K562 (cell line): Measurements from ENCODE around the gene WDR55. TPM values are rescaled to one million over a fixed set of nuclear protein-coding genes. Genes with fewer than 3 reads are reported as not detected.

Experiments used
- CEBPG ChIP-seq, 3 experiments: fragments of 200-800 bp in 1 of 3; sonication (Bioruptor generic) in 1 of 3; sonication (generic) in 1 of 3; formaldehyde crosslinking in 1 of 3; IDR thresholded peaks in 2 of 3; conservative IDR thresholded peaks in 1 of 3; 2 replicates each; pipeline versions ENCODE4 v1.6.1 to v1.8.0; 2016 to 2022; ENCODE audit warnings: missing compliant biosample characterization in 2 of 3, missing genetic modification characterization in 2 of 3, mild to moderate bottlenecking in 1 of 3, missing genetic modification reagents in 1 of 3
- CHD1 ChIP-seq: fragments of 200-600 bp; sonication (generic); IDR thresholded peaks from one replicate; pipeline ENCODE4 v1.6.1; 2012; ENCODE audit warnings: mild to moderate bottlenecking, moderate library complexity, low read length, inconsistent platforms
- CREM ChIP-seq: IDR thresholded peaks from 2 replicates; pipeline ENCODE4 v1.6.1; 2014; ENCODE audit warnings: antibody characterized with exemption, low read depth
- KDM5B ChIP-seq: fragments of 200-600 bp; sonication (generic); IDR thresholded peaks from 2 replicates; pipeline ENCODE4 v1.6.1; 2012; ENCODE audit warnings: low read depth, mild to moderate bottlenecking, moderate library complexity, low read length, control low read depth, inconsistent platforms; ENCODE audit not compliant: insufficient replicate concordance
- MXI1 ChIP-seq: IDR thresholded peaks from 2 replicates; pipeline ENCODE4 v1.6.1; 2011; ENCODE audit warnings: low read depth, mild to moderate bottlenecking, improper control_type of control experiment, low read length
- MYC ChIP-seq, 2 experiments: fragments of 250-450 bp in 1 of 2; sonication (Bioruptor Pico) in 1 of 2; IDR thresholded peaks; 2 replicates each; pipeline versions ENCODE4 v1.5.1 to v1.6.1; 2012 to 2021; ENCODE audit warnings: low read depth in 2 of 2, borderline replicate concordance in 1 of 2, improper control_type of control experiment in 1 of 2, low read length in 1 of 2, mild to moderate bottlenecking in 1 of 2, moderate library complexity in 1 of 2
- SIX5 ChIP-seq, 2 experiments: IDR thresholded peaks; 2 replicates each; pipeline ENCODE4 v1.6.1; 2011; ENCODE audit warnings: low read length in 2 of 2, borderline replicate concordance in 1 of 2, low read depth in 1 of 2, mild to moderate bottlenecking in 1 of 2, moderate library complexity in 1 of 2; ENCODE audit not compliant: insufficient read depth in 1 of 2
- TAF9B ChIP-seq: fragments of 450-650 bp; IDR thresholded peaks from 2 replicates; pipeline ENCODE4 v1.6.1; 2018; ENCODE audit warnings: mild to moderate bottlenecking; ENCODE audit not compliant: partially characterized antibody
- polyA plus RNA-seq, 8 experiments: library from polyadenylated mRNA; depleted of rRNA in 4 of 8; stranded (reverse) in 5 of 8; unstranded in 3 of 8; fragments of >200 nt; fragmentation: Nextera tagmentation in 2 of 8; fragmentation: Illumina TruSeq in 1 of 8; extraction: Ambion mirVana in 2 of 8; extraction: Trizol in 1 of 8; gene quantifications; 2 replicates each; pipeline versions ENCODE4 v1.2.1 to v1.2.3, GENCODE V29; 2011 to 2014; ENCODE audit warnings: inconsistent platforms in 1 of 8, missing spikeins in 1 of 8
- total RNA-seq, 7 experiments: library from RNA; depleted of rRNA in 6 of 7; stranded (reverse); fragments of >200 nt in 6 of 7; fragmentation: Illumina TruSeq in 2 of 7; extraction: Trizol in 2 of 7; gene quantifications; 2 replicates each; pipeline versions ENCODE4 v1.2.1 to v1.2.3, GENCODE V29; 2011 to 2021; ENCODE audit warnings: low replicate concordance in 1 of 7
- TF ChIP-seq, protein P1 (sequence below): fragments of 250-450 bp; sonication (Bioruptor Pico); IDR thresholded peaks from 2 replicates; pipeline ENCODE4 v1.5.0; 2021; ENCODE audit warnings: mild to moderate bottlenecking, moderate library complexity
- TF ChIP-seq, protein P2 (sequence below): fragments of 450-650 bp; IDR thresholded peaks from 2 replicates; pipeline ENCODE4 v1.6.1; 2014; ENCODE audit warnings: low read depth, mild to moderate bottlenecking, moderate library complexity, borderline replicate concordance
- TF ChIP-seq, protein P3 (sequence below): fragments of 250-450 bp; sonication (Bioruptor Pico); IDR thresholded peaks from 2 replicates; pipeline ENCODE4 v1.4.0; 2020; ENCODE audit warnings: mild to moderate bottlenecking
- TF ChIP-seq, protein P4 (sequence below): fragments of 250-450 bp; sonication (Bioruptor Pico); IDR thresholded peaks from 2 replicates; pipeline ENCODE4 v1.5.0; 2021
- TF ChIP-seq, protein P5 (sequence below): fragments of 250-450 bp; sonication (Bioruptor Pico); IDR thresholded peaks from 2 replicates; pipeline ENCODE4 v1.5.0; 2020; ENCODE audit warnings: mild to moderate bottlenecking, borderline replicate concordance

WDR55 gene
- total and polyA plus RNA-seq, 9 of the 15 experiments (the other 6 are each of a cell fraction or from before 2014, with no cell fraction given): 5.2 to 45.0 (median 29.3) TPM

DNA sequence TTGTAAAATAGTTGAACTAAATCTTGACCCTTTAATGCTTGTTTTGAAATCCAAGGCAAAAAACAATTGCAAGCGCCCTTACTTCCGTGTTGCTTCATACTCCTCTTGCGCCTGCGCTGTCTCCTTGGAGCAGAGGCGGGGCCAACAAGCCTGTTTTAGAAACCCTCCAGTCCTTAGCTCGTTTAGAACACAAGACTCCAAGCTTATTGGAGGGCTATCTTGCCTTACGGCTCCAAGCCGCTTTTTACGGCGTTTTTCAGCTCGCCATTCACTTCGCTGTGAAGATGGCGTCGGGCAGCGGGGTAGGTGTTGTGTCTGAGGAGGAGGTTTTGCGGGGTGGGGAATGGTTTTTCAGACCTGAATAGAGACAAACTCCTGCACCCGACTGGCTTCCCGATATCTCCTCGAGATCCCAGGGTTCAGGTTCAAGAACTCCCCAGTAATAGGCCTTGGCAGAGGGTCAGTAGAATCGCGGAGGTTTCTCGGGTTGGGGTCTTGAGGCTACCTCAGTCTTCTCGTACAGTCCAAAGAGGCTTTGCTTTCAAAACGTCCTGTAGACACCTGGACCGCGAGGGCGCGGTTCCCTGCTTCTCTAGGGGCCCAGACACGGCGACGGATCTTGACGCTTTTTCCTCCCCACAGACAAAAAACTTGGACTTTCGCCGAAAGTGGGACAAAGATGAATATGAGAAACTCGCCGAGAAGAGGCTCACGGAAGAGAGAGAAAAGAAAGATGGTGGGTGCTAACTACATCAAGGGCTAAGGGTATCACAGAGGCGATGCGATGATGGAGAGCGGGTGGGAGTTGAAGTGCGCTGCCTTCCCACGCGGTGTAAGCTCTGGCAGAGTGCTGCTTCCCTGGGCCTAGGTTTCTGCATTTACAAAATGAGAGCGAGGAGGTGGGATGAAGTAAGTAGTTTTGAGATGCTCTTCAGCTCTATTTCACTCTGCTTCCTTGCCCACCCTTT lies 35.8 kb downstream of the WDR55 start, which contains the start of gene ZMAT2 (continued):
- TF ChIP-seq, protein P1, sequence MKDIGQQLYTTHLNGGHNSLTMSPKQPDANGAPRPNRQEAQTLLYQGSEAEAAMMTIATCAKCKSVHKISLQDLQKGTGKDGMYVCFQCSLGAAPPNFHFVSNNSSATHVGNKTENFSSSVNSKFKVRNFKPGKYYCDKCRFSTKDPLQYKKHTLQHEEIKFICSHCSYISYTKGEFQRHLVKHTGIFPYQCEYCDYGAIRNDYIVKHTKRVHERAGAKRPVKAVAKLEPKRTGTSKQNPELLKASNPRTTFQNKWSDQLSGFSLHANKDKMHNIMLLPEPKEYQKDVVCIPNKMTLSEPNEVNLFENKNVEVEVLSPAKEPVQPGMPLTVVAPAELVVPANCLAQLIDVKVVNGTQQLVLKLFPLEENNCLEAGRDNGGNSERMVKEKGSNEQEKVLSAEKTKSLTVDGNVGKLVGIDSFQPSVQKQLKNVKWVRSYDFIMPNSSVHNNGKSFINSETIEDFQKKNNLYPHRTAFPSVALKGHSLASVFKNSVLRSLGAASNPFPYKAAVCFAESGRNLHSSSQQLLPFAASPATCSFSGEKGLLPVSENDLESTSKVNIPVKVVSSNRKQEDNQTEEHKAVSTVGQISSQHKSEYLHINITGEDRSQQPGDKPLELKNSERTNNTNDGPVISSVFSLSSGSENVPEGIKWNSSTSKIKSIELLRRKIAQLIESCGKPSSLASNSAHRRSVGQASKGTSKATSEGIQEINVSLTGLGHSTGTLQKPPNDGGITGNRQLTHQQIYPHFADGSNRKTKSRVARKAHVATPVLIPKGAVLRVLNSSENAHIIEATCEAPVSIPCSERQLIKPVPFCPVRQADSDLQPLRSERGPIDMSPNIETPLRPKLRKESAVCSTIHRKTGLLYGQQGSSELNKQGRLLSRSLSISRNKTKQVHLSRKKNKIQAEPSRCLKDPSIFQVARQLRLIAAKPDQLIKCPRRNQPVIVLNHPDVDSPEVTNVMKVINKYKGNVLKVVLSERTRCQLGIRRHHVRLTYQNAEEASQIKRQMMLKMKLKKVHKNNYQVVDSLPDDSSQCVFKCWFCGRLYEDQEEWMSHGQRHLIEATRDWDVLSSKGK (CRISPR knock-in tag): no peak
- TF ChIP-seq, protein P2, sequence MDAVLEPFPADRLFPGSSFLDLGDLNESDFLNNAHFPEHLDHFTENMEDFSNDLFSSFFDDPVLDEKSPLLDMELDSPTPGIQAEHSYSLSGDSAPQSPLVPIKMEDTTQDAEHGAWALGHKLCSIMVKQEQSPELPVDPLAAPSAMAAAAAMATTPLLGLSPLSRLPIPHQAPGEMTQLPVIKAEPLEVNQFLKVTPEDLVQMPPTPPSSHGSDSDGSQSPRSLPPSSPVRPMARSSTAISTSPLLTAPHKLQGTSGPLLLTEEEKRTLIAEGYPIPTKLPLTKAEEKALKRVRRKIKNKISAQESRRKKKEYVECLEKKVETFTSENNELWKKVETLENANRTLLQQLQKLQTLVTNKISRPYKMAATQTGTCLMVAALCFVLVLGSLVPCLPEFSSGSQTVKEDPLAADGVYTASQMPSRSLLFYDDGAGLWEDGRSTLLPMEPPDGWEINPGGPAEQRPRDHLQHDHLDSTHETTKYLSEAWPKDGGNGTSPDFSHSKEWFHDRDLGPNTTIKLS: peak; percentile 22; the same call in 1 of the 2 replicates
- TF ChIP-seq, protein P3, sequence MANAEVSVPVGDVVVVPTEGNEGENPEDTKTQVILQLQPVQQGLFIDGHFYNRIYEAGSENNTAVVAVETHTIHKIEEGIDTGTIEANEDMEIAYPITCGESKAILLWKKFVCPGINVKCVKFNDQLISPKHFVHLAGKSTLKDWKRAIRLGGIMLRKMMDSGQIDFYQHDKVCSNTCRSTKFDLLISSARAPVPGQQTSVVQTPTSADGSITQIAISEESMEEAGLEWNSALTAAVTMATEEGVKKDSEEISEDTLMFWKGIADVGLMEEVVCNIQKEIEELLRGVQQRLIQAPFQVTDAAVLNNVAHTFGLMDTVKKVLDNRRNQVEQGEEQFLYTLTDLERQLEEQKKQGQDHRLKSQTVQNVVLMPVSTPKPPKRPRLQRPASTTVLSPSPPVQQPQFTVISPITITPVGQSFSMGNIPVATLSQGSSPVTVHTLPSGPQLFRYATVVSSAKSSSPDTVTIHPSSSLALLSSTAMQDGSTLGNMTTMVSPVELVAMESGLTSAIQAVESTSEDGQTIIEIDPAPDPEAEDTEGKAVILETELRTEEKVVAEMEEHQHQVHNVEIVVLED (CRISPR knock-in tag): no peak
- peak; percentile 92 for TF ChIP-seq TAF9B
- peak; percentile 52 for TF ChIP-seq CHD1
- TF ChIP-seq, protein P4, sequence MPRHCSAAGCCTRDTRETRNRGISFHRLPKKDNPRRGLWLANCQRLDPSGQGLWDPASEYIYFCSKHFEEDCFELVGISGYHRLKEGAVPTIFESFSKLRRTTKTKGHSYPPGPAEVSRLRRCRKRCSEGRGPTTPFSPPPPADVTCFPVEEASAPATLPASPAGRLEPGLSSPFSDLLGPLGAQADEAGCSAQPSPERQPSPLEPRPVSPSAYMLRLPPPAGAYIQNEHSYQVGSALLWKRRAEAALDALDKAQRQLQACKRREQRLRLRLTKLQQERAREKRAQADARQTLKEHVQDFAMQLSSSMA (CRISPR knock-in tag): no peak
- TF ChIP-seq, protein P5, sequence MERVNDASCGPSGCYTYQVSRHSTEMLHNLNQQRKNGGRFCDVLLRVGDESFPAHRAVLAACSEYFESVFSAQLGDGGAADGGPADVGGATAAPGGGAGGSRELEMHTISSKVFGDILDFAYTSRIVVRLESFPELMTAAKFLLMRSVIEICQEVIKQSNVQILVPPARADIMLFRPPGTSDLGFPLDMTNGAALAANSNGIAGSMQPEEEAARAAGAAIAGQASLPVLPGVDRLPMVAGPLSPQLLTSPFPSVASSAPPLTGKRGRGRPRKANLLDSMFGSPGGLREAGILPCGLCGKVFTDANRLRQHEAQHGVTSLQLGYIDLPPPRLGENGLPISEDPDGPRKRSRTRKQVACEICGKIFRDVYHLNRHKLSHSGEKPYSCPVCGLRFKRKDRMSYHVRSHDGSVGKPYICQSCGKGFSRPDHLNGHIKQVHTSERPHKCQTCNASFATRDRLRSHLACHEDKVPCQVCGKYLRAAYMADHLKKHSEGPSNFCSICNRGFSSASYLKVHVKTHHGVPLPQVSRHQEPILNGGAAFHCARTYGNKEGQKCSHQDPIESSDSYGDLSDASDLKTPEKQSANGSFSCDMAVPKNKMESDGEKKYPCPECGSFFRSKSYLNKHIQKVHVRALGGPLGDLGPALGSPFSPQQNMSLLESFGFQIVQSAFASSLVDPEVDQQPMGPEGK (CRISPR knock-in tag): no peak
- 0 out of 2 replicates have a peak, but pooled peaks have one; percentile 63 for TF ChIP-seq MXI1
- peak; percentile 45; the same call in 1 of the 2 replicates for TF ChIP-seq MYC (IDR thresholded peaks at IDR 0.05; ENCODE audit: low read depth, low read length)
- TF ChIP-seq MYC (CRISPR knock-in tag; IDR thresholded peaks at IDR 0.05; ENCODE audit: borderline replicate concordance, low read depth): no peak
- TF ChIP-seq KDM5B: peak; percentile 79
- TF ChIP-seq SIX5 (IDR thresholded peaks at IDR 0.05; ENCODE audit: borderline replicate concordance in 1 of 2, insufficient read depth in 1 of 2, low read depth in 1 of 2, low read length in 2 of 2): peak; percentile 43 to 49; a peak in 2 of 4 replicates
- peak; percentile 89 for TF ChIP-seq CEBPG (CRISPR knock-in tag; IDR thresholded peaks at IDR 0.05)
- TF ChIP-seq CEBPG (tag; conservative IDR thresholded peaks at IDR 0.05 in 1 of 2, IDR thresholded peaks at IDR 0.05 in 1 of 2): peak; percentile 89 to 92
- peak; percentile 75 for TF ChIP-seq CREM
